GM23338 (cell line): ENCODE results near the gene NECAB3. TPM values are rescaled to one million over a fixed set of nuclear protein-coding genes. Genes with fewer than 3 reads are reported as not detected.

ENCODE experiments used
- ATAC-seq: fragments of 200-7000 bp; cut with Tn5 transposase; 3 replicates; pipeline ENCODE4 v1.9.1; 2020
- DNase-seq: peaks from one replicate; pipeline ENCODE4 v3.0.0-alpha.2; 2015; ENCODE audit warnings: low spot score
- H2AFZ ChIP-seq: fragments of 200-600 bp; sonication (generic); 2 replicates; pipeline ENCODE4 v1.8.0; 2016; ENCODE audit warnings: antibody characterized with exemption, mild to moderate bottlenecking, moderate library complexity
- H3F3A ChIP-seq: fragments of 200-600 bp; sonication (generic); replicated peaks from 2 replicates; pipeline ENCODE4 v1.8.0; 2017; ENCODE audit warnings: antibody characterized with exemption, mixed run types, low read depth
- H3K27ac ChIP-seq: fragments of 200-600 bp; sonication (generic); 2 replicates; pipeline ENCODE4 v1.6.1; 2016; ENCODE audit warnings: low read depth
- H3K27me3 ChIP-seq: fragments of 200-600 bp; sonication (generic); 2 replicates; pipeline ENCODE4 v1.8.0; 2016; ENCODE audit warnings: mild to moderate bottlenecking, mixed run types, moderate library complexity; ENCODE audit not compliant: insufficient read depth
- H3K36me3 ChIP-seq: fragments of 200-600 bp; sonication (generic); 2 replicates; pipeline ENCODE4 v1.8.0; 2016; ENCODE audit warnings: mild to moderate bottlenecking; ENCODE audit not compliant: insufficient read depth
- H3K4me1 ChIP-seq: fragments of 200-600 bp; sonication (generic); 2 replicates; pipeline ENCODE4 v1.8.0; 2016; ENCODE audit warnings: mild to moderate bottlenecking, moderate library complexity; ENCODE audit not compliant: insufficient read depth
- H3K4me2 ChIP-seq: fragments of 200-600 bp; sonication (generic); 2 replicates; pipeline ENCODE4 v1.7.1; 2017; ENCODE audit warnings: mixed run types
- H3K4me3 ChIP-seq: fragments of 200-600 bp; sonication (generic); 2 replicates; pipeline ENCODE4 v1.6.1; 2016; ENCODE audit warnings: mixed run types
- H3K79me2 ChIP-seq: fragments of 200-600 bp; sonication (generic); replicated peaks from 2 replicates; pipeline ENCODE4 v1.8.0; 2017; ENCODE audit warnings: mild to moderate bottlenecking; ENCODE audit not compliant: insufficient read depth
- H3K9me2 ChIP-seq: fragments of 200-600 bp; sonication (generic); 2 replicates; pipeline ENCODE4 v1.8.0; 2017; ENCODE audit not compliant: insufficient read depth
- H4K20me1 ChIP-seq: fragments of 200-600 bp; sonication (generic); replicated peaks from 2 replicates; pipeline ENCODE4 v1.8.0; 2017; ENCODE audit warnings: mild to moderate bottlenecking; ENCODE audit not compliant: insufficient read depth
- H3K27ac Mint-ChIP-seq: 2 replicates; pipeline ENCODE4 v1.8.0; 2020; ENCODE audit warnings: inconsistent platforms, mild to moderate bottlenecking, moderate library complexity, mixed read lengths
- H3K27me3 Mint-ChIP-seq: 3 replicates; pipeline ENCODE4 v1.8.0; 2022; ENCODE audit warnings: low read depth, mild to moderate bottlenecking, moderate library complexity, mixed read lengths, inconsistent platforms; ENCODE audit not compliant: insufficient read depth, poor library complexity
- H3K36me3 Mint-ChIP-seq: 3 replicates; pipeline ENCODE4 v1.8.0; 2021; ENCODE audit warnings: low read depth, mild to moderate bottlenecking, inconsistent platforms, moderate library complexity, mixed read lengths
- H3K4me1 Mint-ChIP-seq: 3 replicates; pipeline ENCODE4 v1.8.0; 2020; ENCODE audit warnings: mild to moderate bottlenecking, inconsistent platforms, mixed read lengths
- H3K4me3 Mint-ChIP-seq: 3 replicates; pipeline ENCODE4 v1.8.0; 2021; ENCODE audit warnings: moderate library complexity, mild to moderate bottlenecking, inconsistent platforms, mixed read lengths
- H3K9me3 Mint-ChIP-seq: 3 replicates; pipeline ENCODE4 v1.8.0; 2020; ENCODE audit warnings: moderate library complexity, mild to moderate bottlenecking, inconsistent platforms, mixed read lengths
- CREB1 ChIP-seq: fragments of 250-450 bp; sonication (Bioruptor Pico); IDR thresholded peaks from 2 replicates; pipeline ENCODE4 v1.5.0; 2020; ENCODE audit warnings: low read depth, mild to moderate bottlenecking, moderate library complexity
- EZH2phosphoT487 ChIP-seq: fragments of 200-600 bp; sonication (generic); IDR thresholded peaks from one replicate; pipeline ENCODE4 v1.8.1; 2018; ENCODE audit warnings: antibody characterized with exemption; ENCODE audit not compliant: unreplicated experiment
- JUNB ChIP-seq: IDR thresholded peaks from one replicate; pipeline ENCODE4 v1.6.1; 2016; ENCODE audit warnings: antibody characterized with exemption; ENCODE audit not compliant: unreplicated experiment
- NANOG ChIP-seq: IDR thresholded peaks from 2 replicates; pipeline ENCODE4 v1.6.1; 2016; ENCODE audit warnings: antibody characterized with exemption, borderline replicate concordance
- POLR2AphosphoS5 ChIP-seq: IDR thresholded peaks from 2 replicates; pipeline ENCODE4 v1.6.1; 2016; ENCODE audit warnings: antibody characterized with exemption, low read depth
- REST ChIP-seq: IDR thresholded peaks from one replicate; pipeline ENCODE4 v1.6.1; 2018; ENCODE audit warnings: antibody characterized with exemption; ENCODE audit not compliant: unreplicated experiment
- STAT1 ChIP-seq: IDR thresholded peaks from one replicate; pipeline ENCODE4 v1.6.1; 2016; ENCODE audit warnings: antibody characterized with exemption; ENCODE audit not compliant: unreplicated experiment
- ZNF331 ChIP-seq: fragments of 250-450 bp; sonication (Bioruptor Pico); IDR thresholded peaks from 2 replicates; pipeline ENCODE4 v1.5.0; 2020; ENCODE audit warnings: low read depth, mild to moderate bottlenecking, moderate library complexity
- polyA plus RNA-seq: library from polyadenylated mRNA; unstranded; fragments of >200 nt; fragmentation: Nextera tagmentation; extraction: Ambion mirVana; gene quantifications from 2 replicates; pipeline ENCODE4 v1.2.1, GENCODE V29; 2016
- total RNA-seq: library from RNA; depleted of rRNA; stranded (reverse); fragments of >200 nt; shearing (Covaris generic); gene quantifications from 2 replicates; pipeline ENCODE4 v1.2.3, GENCODE V29; 2014
- TF ChIP-seq, protein P1 (sequence below), 2 experiments: fragments of 200-600 bp in 1 of 2; sonication (generic) in 1 of 2; conservative IDR thresholded peaks; 2 replicates each; pipeline versions ENCODE4 v1.5.1 to v1.6.1; 2016 to 2017; ENCODE audit warnings: antibody characterized with exemption in 2 of 2, low read depth in 2 of 2, mild to moderate bottlenecking in 2 of 2, moderate library complexity in 1 of 2
- TF ChIP-seq, protein P2 (sequence below): fragments of 250-450 bp; sonication (Bioruptor Pico); IDR thresholded peaks from 2 replicates; pipeline ENCODE4 v1.5.0; 2020; ENCODE audit warnings: mild to moderate bottlenecking, moderate library complexity

The NECAB3 gene
- total and polyA plus RNA-seq, 2 experiments from 2014 or later, result 8.5 to 28.4 TPM

- Histone ChIP-seq H3K9me2 (no peaks in the 10 kb centered on the region), H3K4me2 (no peak overlapping the region), H3K4me1 (no peaks in the 10 kb centered on the region), H4K20me1 (no peaks in the 10 kb centered on the region), H3K27me3 (no peaks in the 10 kb centered on the region), H2AFZ (no peak overlapping the region), H3K4me3 (no peak overlapping the region), H3K79me2 (no peaks in the 10 kb centered on the region), H3F3A (no peaks in the 10 kb centered on the region), H3K27ac (no peak overlapping the region), H3K36me3 (no peaks in the 10 kb centered on the region; the same call in 1 of the 2 replicates)
- Mint-ChIP-seq H3K9me3 (no peaks in the 10 kb centered on the region), H3K4me1 (peaks cover 4% of the 10 kb centered on the region; the same call in 2 of the 3 replicates), H3K27ac (no peak overlapping the region), H3K36me3 (peaks cover 14% of the 10 kb centered on the region), H3K27me3 (no peaks in the 10 kb centered on the region), H3K4me3 (no peak overlapping the region)
- no peak for TF ChIP-seq EZH2phosphoT487
- no peak for TF ChIP-seq POLR2AphosphoS5
- TF ChIP-seq NANOG, result no peak
- TF ChIP-seq, protein P1, sequence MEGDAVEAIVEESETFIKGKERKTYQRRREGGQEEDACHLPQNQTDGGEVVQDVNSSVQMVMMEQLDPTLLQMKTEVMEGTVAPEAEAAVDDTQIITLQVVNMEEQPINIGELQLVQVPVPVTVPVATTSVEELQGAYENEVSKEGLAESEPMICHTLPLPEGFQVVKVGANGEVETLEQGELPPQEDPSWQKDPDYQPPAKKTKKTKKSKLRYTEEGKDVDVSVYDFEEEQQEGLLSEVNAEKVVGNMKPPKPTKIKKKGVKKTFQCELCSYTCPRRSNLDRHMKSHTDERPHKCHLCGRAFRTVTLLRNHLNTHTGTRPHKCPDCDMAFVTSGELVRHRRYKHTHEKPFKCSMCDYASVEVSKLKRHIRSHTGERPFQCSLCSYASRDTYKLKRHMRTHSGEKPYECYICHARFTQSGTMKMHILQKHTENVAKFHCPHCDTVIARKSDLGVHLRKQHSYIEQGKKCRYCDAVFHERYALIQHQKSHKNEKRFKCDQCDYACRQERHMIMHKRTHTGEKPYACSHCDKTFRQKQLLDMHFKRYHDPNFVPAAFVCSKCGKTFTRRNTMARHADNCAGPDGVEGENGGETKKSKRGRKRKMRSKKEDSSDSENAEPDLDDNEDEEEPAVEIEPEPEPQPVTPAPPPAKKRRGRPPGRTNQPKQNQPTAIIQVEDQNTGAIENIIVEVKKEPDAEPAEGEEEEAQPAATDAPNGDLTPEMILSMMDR (conservative IDR thresholded peaks at IDR 0.05; ENCODE audit: low read depth in 2 of 2), result no peak
- TF ChIP-seq STAT1, result no peak
- TF ChIP-seq, protein P2, sequence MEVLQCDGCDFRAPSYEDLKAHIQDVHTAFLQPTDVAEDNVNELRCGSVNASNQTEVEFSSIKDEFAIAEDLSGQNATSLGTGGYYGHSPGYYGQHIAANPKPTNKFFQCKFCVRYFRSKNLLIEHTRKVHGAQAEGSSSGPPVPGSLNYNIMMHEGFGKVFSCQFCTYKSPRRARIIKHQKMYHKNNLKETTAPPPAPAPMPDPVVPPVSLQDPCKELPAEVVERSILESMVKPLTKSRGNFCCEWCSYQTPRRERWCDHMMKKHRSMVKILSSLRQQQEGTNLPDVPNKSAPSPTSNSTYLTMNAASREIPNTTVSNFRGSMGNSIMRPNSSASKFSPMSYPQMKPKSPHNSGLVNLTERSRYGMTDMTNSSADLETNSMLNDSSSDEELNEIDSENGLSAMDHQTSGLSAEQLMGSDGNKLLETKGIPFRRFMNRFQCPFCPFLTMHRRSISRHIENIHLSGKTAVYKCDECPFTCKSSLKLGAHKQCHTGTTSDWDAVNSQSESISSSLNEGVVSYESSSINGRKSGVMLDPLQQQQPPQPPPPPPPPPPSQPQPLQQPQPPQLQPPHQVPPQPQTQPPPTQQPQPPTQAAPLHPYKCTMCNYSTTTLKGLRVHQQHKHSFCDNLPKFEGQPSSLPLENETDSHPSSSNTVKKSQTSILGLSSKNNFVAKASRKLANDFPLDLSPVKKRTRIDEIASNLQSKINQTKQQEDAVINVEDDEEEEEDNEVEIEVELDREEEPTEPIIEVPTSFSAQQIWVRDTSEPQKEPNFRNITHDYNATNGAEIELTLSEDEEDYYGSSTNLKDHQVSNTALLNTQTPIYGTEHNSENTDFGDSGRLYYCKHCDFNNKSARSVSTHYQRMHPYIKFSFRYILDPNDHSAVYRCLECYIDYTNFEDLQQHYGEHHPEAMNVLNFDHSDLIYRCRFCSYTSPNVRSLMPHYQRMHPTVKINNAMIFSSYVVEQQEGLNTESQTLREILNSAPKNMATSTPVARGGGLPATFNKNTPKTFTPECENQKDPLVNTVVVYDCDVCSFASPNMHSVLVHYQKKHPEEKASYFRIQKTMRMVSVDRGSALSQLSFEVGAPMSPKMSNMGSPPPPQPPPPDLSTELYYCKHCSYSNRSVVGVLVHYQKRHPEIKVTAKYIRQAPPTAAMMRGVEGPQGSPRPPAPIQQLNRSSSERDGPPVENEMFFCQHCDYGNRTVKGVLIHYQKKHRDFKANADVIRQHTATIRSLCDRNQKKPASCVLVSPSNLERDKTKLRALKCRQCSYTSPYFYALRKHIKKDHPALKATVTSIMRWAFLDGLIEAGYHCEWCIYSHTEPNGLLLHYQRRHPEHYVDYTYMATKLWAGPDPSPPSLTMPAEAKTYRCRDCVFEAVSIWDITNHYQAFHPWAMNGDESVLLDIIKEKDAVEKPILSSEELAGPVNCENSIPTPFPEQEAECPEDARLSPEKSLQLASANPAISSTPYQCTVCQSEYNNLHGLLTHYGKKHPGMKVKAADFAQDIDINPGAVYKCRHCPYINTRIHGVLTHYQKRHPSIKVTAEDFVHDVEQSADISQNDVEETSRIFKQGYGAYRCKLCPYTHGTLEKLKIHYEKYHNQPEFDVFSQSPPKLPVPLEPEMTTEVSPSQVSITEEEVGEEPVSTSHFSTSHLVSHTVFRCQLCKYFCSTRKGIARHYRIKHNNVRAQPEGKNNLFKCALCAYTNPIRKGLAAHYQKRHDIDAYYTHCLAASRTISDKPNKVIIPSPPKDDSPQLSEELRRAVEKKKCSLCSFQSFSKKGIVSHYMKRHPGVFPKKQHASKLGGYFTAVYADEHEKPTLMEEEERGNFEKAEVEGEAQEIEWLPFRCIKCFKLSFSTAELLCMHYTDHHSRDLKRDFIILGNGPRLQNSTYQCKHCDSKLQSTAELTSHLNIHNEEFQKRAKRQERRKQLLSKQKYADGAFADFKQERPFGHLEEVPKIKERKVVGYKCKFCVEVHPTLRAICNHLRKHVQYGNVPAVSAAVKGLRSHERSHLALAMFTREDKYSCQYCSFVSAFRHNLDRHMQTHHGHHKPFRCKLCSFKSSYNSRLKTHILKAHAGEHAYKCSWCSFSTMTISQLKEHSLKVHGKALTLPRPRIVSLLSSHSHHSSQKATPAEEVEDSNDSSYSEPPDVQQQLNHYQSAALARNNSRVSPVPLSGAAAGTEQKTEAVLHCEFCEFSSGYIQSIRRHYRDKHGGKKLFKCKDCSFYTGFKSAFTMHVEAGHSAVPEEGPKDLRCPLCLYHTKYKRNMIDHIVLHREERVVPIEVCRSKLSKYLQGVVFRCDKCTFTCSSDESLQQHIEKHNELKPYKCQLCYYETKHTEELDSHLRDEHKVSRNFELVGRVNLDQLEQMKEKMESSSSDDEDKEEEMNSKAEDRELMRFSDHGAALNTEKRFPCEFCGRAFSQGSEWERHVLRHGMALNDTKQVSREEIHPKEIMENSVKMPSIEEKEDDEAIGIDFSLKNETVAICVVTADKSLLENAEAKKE, result no peak
- TF ChIP-seq CREB1 (CRISPR knock-in tag), result no peak
- TF ChIP-seq JUNB, result no peak
- no peak for TF ChIP-seq ZNF331 (CRISPR knock-in tag)
- TF ChIP-seq REST, result no peak
- DNase-seq, result peak; percentile 7
- ATAC-seq, result no peak
Observed at GRCh38 chr20:33622705-33623365, 51.4 kb downstream of the NECAB3 start.
